ENCODE data around the gene MRPL16.

DNA sequence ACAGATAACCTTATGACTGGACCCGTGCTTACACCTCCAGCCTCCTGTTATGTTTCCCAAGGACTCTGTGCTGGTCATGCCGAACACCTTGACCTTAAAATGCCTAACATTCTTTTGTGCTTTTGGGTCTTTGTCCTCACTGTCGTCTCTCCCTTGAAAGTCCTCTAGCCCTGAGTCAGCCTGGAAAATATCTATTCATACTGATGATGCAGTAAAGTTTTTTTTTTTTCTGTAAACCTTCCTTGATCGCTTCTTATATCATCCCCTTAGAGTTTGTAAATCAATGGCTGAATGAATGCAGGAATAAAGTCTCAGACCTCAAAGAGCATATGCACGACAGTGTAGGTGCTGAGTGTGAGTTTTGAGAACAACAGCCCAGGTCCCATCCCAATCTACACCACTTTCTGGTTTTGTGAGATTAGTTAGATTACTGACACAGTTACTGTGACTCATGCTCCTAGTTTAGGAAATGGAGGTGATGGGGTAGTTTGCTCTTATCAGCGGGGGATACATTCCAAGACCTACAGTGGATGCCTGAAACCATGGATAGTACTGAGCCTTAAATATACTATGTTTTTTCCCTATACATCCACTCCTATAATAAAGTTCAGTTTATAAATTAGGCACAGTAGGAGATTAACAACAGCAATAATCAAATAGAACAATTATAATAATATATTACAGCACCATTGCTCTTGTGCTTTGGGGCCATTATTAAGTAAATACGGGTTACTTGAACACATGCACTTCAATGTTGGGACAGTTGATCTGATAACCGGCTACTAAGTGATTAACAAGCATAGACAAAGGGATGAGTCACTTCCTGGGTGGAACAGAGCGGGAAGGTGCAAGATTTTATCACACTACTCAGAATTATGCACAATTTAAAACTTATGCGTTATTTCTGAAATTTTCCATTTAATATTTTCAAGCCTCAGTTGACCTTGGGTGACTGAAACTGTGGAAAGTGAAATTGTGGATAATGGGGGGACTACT lies 47.2 kb upstream of the MRPL16 start:
- TF ChIP-seq, protein P1, sequence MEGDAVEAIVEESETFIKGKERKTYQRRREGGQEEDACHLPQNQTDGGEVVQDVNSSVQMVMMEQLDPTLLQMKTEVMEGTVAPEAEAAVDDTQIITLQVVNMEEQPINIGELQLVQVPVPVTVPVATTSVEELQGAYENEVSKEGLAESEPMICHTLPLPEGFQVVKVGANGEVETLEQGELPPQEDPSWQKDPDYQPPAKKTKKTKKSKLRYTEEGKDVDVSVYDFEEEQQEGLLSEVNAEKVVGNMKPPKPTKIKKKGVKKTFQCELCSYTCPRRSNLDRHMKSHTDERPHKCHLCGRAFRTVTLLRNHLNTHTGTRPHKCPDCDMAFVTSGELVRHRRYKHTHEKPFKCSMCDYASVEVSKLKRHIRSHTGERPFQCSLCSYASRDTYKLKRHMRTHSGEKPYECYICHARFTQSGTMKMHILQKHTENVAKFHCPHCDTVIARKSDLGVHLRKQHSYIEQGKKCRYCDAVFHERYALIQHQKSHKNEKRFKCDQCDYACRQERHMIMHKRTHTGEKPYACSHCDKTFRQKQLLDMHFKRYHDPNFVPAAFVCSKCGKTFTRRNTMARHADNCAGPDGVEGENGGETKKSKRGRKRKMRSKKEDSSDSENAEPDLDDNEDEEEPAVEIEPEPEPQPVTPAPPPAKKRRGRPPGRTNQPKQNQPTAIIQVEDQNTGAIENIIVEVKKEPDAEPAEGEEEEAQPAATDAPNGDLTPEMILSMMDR (IDR thresholded peaks at IDR 0.05; ENCODE audit: insufficient read depth, low read length, poor library complexity, severe bottlenecking) = no peak
- no peak for TF ChIP-seq EZH2phosphoT487 (conservative IDR thresholded peaks at IDR 0.05; ENCODE audit: low read length)
